Left ventricle myocardium superior (tissue), 1 donor: ENCODE results near the gene ZNF224. TPM values are rescaled to one million over a fixed set of nuclear protein-coding genes. Genes with fewer than 3 reads are reported as not detected.
A peak's percentile ranks its signal among the peaks of the same experiment; 100 is the strongest.

Experiments used
- ATAC-seq: fragments of 200-7000 bp; cut with Tn5 transposase; one replicate; pipeline ENCODE4 v1.9.1; 2020; ENCODE audit warnings: mild to moderate bottlenecking, moderate library complexity
- DNase-seq: peaks from one replicate; pipeline ENCODE4 v3.0.0-alpha.2; 2020
- intact Hi-C: fragments of 100-400 bp; cut with micrococcal nuclease; formaldehyde crosslinking; loops from one replicate; pipeline ENCODE4 v1.11.0; 2022
- long read RNA-seq: library from polyadenylated mRNA; unstranded; transcript quantifications from one replicate; pipeline ENCODE4 v2.0.0, GENCODE V29; 2021
- total RNA-seq: library from RNA; stranded (reverse); fragmentation: NEBNext Ultra II Directional; extraction: Animal tissue kit (Norgen Biotek cat#: 25700); gene quantifications from one replicate; pipeline ENCODE4 v1.2.1, GENCODE V29; 2021
- donor health status: DM: no; HTN: yes; CAD: no; lungs with severe emphysema.

Gene ZNF224
- 15.5 TPM for total RNA-seq
- long read RNA-seq, transcript ZNF224-201 (6 exons, 3,980 nt), result major isoform, 6 of 20 reads
- long read RNA-seq, partial matches to known transcripts, result 0 of 20 reads
- long read RNA-seq, other reads (novel, unspliced or antisense), result 12 of 20 reads

GRCh38 chr19:44093931-44094765, at the start of gene ZNF224:
TSS of gene ZNF224 (plus strand) at chr19:44094361. CDS start at chr19:44097874, 3,513 bp downstream.
- ATAC-seq, result peak; percentile 99
- peak; percentile 91 for DNase-seq
- intact Hi-C loops, result no loop called here

GRCh38 chr19:44050740-44051649, 43.2 kb upstream of the ZNF224 start:
- DNase-seq (peak; percentile 26), ATAC-seq (peak; percentile 39)
- intact Hi-C loops, result no loop called here

- ATAC-seq, result peak; percentile 100
- intact Hi-C loops, result no loop called here
- peak; percentile 95 for DNase-seq
Observed at GRCh38 chr19:44051650-44052402, 42.3 kb upstream of the ZNF224 start, which contains the start of gene ZNF223. TSS of gene ZNF223 (plus strand) at chr19:44052036. CDS start at chr19:44055177, 3,141 bp downstream.

- ATAC-seq (no peak), DNase-seq (no peak)
- intact Hi-C loops, result no loop called here
Observed at GRCh38 chr19:44055870-44056269, 38.3 kb upstream of the ZNF224 start.

- intact Hi-C loops, result no loop called here
- DNase-seq, result no peak
- ATAC-seq, result no peak
Observed at GRCh38 chr19:44059229-44059628, 34.9 kb upstream of the ZNF224 start.

- intact Hi-C loops, result no loop called here
- no peak for ATAC-seq
- DNase-seq, result no peak
Observed at GRCh38 chr19:44061038-44061437, 33.1 kb upstream of the ZNF224 start.

- intact Hi-C loops, result no loop called here
- ATAC-seq, result no peak
- DNase-seq, result no peak
Observed at GRCh38 chr19:44066305-44066704, 27.9 kb upstream of the ZNF224 start.

- intact Hi-C loops, result no loop called here
- no peak for ATAC-seq
- DNase-seq, result no peak
Observed at GRCh38 chr19:44069415-44069814, 24.7 kb upstream of the ZNF224 start.

- intact Hi-C loops, result no loop called here
- peak; percentile 100 for ATAC-seq
- DNase-seq, result peak; percentile 85
Observed at GRCh38 chr19:44071824-44072542, 22.2 kb upstream of the ZNF224 start, which contains the start of gene ZNF284. TSS of gene ZNF284 (plus strand) at chr19:44072159. CDS start at chr19:44076390, 4,231 bp downstream.

GRCh38 chr19:44072543-44073401, 21.4 kb upstream of the ZNF224 start:
- ATAC-seq (peak; percentile 41), DNase-seq (no peak)
- intact Hi-C loops, result no loop called here

- ATAC-seq, result no peak
- intact Hi-C loops, result no loop called here
- DNase-seq, result no peak
Observed at GRCh38 chr19:44076325-44076724, 17.8 kb upstream of the ZNF224 start.

GRCh38 chr19:44092108-44092507, 2.1 kb upstream of the ZNF224 start:
- ATAC-seq (no peak), DNase-seq (no peak)
- intact Hi-C loops, result no loop called here

GRCh38 chr19:44107751-44108150, 13.6 kb downstream of the ZNF224 start:
- no peak for ATAC-seq
- intact Hi-C loops, result no loop called here
- no peak for DNase-seq

GRCh38 chr19:44109458-44109857, 15.3 kb downstream of the ZNF224 start:
- DNase-seq, result no peak
- intact Hi-C loops, result no loop called here
- ATAC-seq, result no peak

- intact Hi-C loops, result no loop called here
- ATAC-seq (no peak), DNase-seq (no peak)
Observed at GRCh38 chr19:44111910-44112463, 17.8 kb downstream of the ZNF224 start.

- intact Hi-C loops, result no loop called here
- DNase-seq (no peak), ATAC-seq (no peak)
Observed at GRCh38 chr19:44112802-44113137, 18.6 kb downstream of the ZNF224 start.

- ATAC-seq, result peak; percentile 98
Observed at GRCh38 chr19:44113138-44113783, 19.1 kb downstream of the ZNF224 start, which contains the start of gene ZNF225. TSS of gene ZNF225 (plus strand) at chr19:44113399. CDS start at chr19:44115828, 2,429 bp downstream.

More at GRCh38 chr19:44113138-44113783, 19.1 kb downstream of the ZNF224 start, which contains the start of gene ZNF225:
- DNase-seq, result peak; percentile 93
- intact Hi-C loops, result no loop called here
